ENCODE data around the gene KCNK5.

KCNK5 gene

DNA sequence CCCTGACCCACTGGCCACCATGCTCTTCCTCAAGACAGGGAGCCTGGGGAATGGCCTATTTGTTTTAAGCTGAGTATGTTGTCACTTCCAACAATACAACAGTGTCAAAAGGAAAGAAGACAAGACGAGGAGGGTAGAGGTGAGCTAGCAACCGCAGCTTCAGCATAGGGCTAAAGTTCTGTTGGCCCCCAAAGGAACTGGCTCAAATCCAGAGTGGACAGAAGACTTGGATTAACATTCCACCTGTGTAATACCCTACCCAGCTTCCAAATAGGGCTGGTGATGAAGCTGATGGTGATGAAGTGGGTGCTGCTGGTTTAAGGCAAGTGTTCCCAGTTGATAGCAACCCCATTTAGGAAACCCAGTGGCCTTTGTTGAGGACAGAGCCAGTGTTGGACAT lies 31.7 kb upstream of the KCNK5 start:
- H3K36me3 ChIP-seq (ENCODE audit: control insufficient read depth in 2 of 2, insufficient read depth in 1 of 2, low read length in 2 of 2): no peaks in the 10 kb centered on the region
- TF ChIP-seq ZNF155 (tag by site-specific recombination; IDR thresholded peaks at IDR 0.05) (no peak), KLF8 (tag by site-specific recombination; IDR thresholded peaks at IDR 0.05) (no peak), ZNF549 (tag by site-specific recombination; IDR thresholded peaks at IDR 0.05) (no peak), REPIN1 (tag by site-specific recombination; IDR thresholded peaks at IDR 0.05; ENCODE audit: low read depth) (no peak), SP3 (tag by site-specific recombination; IDR thresholded peaks at IDR 0.05) (no peak), SETDB1 (IDR thresholded peaks at IDR 0.05; ENCODE audit: insufficient read length, low read length) (no peak), ZNF311 (tag by site-specific recombination; IDR thresholded peaks at IDR 0.05; ENCODE audit: borderline replicate concordance) (no peak), KLF7 (tag by site-specific recombination; IDR thresholded peaks at IDR 0.05; ENCODE audit: borderline replicate concordance) (no peak), ZNF596 (tag by site-specific recombination; IDR thresholded peaks at IDR 0.05) (no peak)
- H3K27ac ChIP-seq (ENCODE audit: extremely low read depth, low read depth, low read length): no peak overlapping the region
- CTCF ChIA-PET: interaction anchor here (0.8 kb wide), 1 partner anchor 49 kb away, joined by 3 read pairs; no protein-coding TSS in a partner anchor
- POLR2A ChIA-PET: no interaction called here
- no peak overlapping the region for H3K4me3 ChIP-seq (ENCODE audit: low read depth, low read length)
- no peaks in the 10 kb centered on the region for H3K4me1 ChIP-seq (ENCODE audit: control insufficient read depth, insufficient read depth, low read length)
- no peaks in the 10 kb centered on the region for H3K9me3 ChIP-seq (ENCODE audit: control insufficient read depth, insufficient read depth, low read depth, low read length)

DNA sequence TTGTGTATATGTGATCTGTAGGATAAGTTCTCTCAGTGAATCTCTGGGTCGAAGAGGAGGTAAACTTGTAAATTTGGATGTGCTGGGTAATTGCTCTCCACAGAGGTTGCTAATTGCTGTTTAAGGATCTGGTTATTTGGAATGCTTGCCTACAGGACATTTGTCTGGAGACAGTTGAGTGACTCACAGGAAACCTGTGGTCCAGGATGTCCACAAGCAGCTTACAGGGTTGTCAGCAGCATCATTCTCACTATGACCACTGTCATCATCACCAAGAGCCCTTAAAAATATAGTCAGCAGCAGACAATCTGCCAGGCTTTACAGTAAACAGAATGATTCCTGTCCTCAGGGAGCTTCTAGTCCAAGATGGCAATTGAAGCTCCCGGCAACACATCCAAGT lies 31.2 kb upstream of the KCNK5 start:
- CTCF ChIA-PET: interaction anchor here (0.6 to 0.8 kb wide), 3 partner anchors 50 to 168 kb away, joined by 3 read pairs; no protein-coding TSS in a partner anchor

More for the DNA sequence above, 31.2 kb upstream of the KCNK5 start:
- TF ChIP-seq, protein P1, sequence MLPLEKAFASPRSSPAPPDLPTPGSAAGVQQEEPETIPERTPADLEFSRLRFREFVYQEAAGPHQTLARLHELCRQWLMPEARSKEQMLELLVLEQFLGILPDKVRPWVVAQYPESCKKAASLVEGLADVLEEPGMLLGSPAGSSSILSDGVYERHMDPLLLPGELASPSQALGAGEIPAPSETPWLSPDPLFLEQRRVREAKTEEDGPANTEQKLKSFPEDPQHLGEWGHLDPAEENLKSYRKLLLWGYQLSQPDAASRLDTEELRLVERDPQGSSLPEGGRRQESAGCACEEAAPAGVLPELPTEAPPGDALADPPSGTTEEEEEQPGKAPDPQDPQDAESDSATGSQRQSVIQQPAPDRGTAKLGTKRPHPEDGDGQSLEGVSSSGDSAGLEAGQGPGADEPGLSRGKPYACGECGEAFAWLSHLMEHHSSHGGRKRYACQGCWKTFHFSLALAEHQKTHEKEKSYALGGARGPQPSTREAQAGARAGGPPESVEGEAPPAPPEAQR (tag by site-specific recombination; IDR thresholded peaks at IDR 0.05): no peak
- TF ChIP-seq, protein P2, sequence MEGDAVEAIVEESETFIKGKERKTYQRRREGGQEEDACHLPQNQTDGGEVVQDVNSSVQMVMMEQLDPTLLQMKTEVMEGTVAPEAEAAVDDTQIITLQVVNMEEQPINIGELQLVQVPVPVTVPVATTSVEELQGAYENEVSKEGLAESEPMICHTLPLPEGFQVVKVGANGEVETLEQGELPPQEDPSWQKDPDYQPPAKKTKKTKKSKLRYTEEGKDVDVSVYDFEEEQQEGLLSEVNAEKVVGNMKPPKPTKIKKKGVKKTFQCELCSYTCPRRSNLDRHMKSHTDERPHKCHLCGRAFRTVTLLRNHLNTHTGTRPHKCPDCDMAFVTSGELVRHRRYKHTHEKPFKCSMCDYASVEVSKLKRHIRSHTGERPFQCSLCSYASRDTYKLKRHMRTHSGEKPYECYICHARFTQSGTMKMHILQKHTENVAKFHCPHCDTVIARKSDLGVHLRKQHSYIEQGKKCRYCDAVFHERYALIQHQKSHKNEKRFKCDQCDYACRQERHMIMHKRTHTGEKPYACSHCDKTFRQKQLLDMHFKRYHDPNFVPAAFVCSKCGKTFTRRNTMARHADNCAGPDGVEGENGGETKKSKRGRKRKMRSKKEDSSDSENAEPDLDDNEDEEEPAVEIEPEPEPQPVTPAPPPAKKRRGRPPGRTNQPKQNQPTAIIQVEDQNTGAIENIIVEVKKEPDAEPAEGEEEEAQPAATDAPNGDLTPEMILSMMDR (tag by site-specific recombination; IDR thresholded peaks at IDR 0.05): no peak
- TF ChIP-seq ZNF76 (tag by site-specific recombination; IDR thresholded peaks at IDR 0.05; ENCODE audit: borderline replicate concordance, low read depth): no peak
- TF ChIP-seq ZNF629 (tag by site-specific recombination; IDR thresholded peaks at IDR 0.05): no peak
- TF ChIP-seq, protein P3, sequence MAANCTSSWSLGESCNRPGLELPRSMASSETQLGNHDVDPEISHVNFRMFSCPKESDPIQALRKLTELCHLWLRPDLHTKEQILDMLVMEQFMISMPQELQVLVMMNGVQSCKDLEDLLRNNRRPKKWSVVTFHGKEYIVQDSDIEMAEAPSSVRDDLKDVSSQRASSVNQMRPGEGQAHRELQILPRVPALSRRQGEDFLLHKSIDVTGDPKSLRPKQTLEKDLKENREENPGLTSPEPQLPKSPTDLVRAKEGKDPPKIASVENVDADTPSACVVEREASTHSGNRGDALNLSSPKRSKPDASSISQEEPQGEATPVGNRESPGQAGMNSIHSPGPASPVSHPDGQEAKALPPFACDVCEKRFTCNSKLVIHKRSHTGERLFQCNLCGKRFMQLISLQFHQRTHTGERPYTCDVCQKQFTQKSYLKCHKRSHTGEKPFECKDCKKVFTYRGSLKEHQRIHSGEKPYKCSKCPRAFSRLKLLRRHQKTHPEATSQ (tag by site-specific recombination; IDR thresholded peaks at IDR 0.05): no peak
- no peak for TF ChIP-seq GLIS1 (tag by site-specific recombination; IDR thresholded peaks at IDR 0.05)
- no peak for TF ChIP-seq ZNF610 (tag by site-specific recombination; IDR thresholded peaks at IDR 0.05; ENCODE audit: borderline replicate concordance)
- TF ChIP-seq ZBTB1 (tag by site-specific recombination; IDR thresholded peaks at IDR 0.05): no peak
- TF ChIP-seq, protein P4, sequence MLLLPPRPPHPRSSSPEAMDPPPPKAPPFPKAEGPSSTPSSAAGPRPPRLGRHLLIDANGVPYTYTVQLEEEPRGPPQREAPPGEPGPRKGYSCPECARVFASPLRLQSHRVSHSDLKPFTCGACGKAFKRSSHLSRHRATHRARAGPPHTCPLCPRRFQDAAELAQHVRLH (tag by site-specific recombination; IDR thresholded peaks at IDR 0.05): no peak
- TF ChIP-seq, protein P5, sequence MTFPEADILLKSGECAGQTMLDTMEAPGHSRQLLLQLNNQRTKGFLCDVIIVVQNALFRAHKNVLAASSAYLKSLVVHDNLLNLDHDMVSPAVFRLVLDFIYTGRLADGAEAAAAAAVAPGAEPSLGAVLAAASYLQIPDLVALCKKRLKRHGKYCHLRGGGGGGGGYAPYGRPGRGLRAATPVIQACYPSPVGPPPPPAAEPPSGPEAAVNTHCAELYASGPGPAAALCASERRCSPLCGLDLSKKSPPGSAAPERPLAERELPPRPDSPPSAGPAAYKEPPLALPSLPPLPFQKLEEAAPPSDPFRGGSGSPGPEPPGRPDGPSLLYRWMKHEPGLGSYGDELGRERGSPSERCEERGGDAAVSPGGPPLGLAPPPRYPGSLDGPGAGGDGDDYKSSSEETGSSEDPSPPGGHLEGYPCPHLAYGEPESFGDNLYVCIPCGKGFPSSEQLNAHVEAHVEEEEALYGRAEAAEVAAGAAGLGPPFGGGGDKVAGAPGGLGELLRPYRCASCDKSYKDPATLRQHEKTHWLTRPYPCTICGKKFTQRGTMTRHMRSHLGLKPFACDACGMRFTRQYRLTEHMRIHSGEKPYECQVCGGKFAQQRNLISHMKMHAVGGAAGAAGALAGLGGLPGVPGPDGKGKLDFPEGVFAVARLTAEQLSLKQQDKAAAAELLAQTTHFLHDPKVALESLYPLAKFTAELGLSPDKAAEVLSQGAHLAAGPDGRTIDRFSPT (tag by site-specific recombination; IDR thresholded peaks at IDR 0.05): no peak
- no peak for TF ChIP-seq ZNF571 (tag by site-specific recombination; IDR thresholded peaks at IDR 0.05)
- no peak for TF ChIP-seq MYNN (tag by site-specific recombination; IDR thresholded peaks at IDR 0.05; ENCODE audit: borderline replicate concordance)
- no peak for TF ChIP-seq ZNF23 (tag by site-specific recombination; IDR thresholded peaks at IDR 0.05; ENCODE audit: borderline replicate concordance)
- no peak for TF ChIP-seq ZNF658 (tag by site-specific recombination; IDR thresholded peaks at IDR 0.05)
- TF ChIP-seq ZNF121 (tag by site-specific recombination; IDR thresholded peaks at IDR 0.05): no peak
- TF ChIP-seq SCRT2 (tag by site-specific recombination; IDR thresholded peaks at IDR 0.05): no peak
- TF ChIP-seq ZNF677 (tag by site-specific recombination; IDR thresholded peaks at IDR 0.05): no peak
- no peak for TF ChIP-seq ZNF292 (tag by site-specific recombination; IDR thresholded peaks at IDR 0.05; ENCODE audit: borderline replicate concordance, low read depth)
- no peaks in the 10 kb centered on the region for H3K4me1 ChIP-seq (ENCODE audit: control insufficient read depth, insufficient read depth, low read length)
- POLR2A ChIA-PET: no interaction called here
- no peak overlapping the region for H3K4me3 ChIP-seq (ENCODE audit: low read depth, low read length)
- no peaks in the 10 kb centered on the region for H3K36me3 ChIP-seq (ENCODE audit: control insufficient read depth in 2 of 2, insufficient read depth in 1 of 2, low read length in 2 of 2)
- no peak overlapping the region for H3K27ac ChIP-seq (ENCODE audit: extremely low read depth, low read depth, low read length)
- H3K9me3 ChIP-seq (ENCODE audit: control insufficient read depth, insufficient read depth, low read depth, low read length): no peaks in the 10 kb centered on the region

All from HEK293 (cell line).